Umbilical cord (tissue), 2 donors: Measurements from ENCODE around the gene CCDC57. TPM values are rescaled to one million over a fixed set of nuclear protein-coding genes. Genes with fewer than 3 reads are reported as not detected.
"Not testable (repeated sequence)": the region's sequence is repeated elsewhere in the genome, so short reads cannot be mapped to it uniquely, and the experiment has no call there.

Experiments used
- DNase-seq: peaks from one replicate; pipeline ENCODE4 v3.0.0-alpha.2; 2015; ENCODE audit warnings: low spot score
- total RNA-seq: library from RNA; depleted of rRNA; stranded (reverse); fragments of >200 nt; gene quantifications from one replicate; pipeline ENCODE4 v1.2.3, GENCODE V29; 2014; ENCODE audit warnings: low replicate concordance; ENCODE audit not compliant: insufficient read depth

CCDC57 gene
- total RNA-seq, 1 donor from 2014 or later, result 17.1 TPM

- no peak for DNase-seq
Measured at GRCh38 chr17:82178499-82179261, 34.0 kb downstream of the CCDC57 start.

- no peak for DNase-seq
Measured at GRCh38 chr17:82177761-82178498, 34.7 kb downstream of the CCDC57 start.

DNA sequence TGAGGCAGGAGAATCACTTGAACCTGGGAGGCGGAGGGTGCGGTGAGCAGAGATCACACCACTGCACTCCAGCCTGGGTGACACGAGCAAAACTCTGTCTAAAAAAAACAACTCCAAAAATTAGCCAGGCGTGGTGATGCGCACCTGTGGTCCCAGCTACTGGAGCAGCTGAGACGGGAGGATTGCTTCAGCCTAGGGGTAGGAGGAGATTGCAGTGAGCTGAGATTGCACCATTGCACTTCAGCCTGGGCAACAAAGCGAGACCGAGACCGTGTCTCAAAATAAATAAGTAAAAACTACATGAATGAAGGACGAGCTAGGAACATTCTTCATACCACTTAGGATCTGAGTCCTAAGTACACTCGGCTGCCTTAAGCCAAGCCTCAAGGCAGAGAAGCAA, 35.4 kb downstream of the CCDC57 start:
- DNase-seq, result no peak

GRCh38 chr17:82175951-82176350, 36.7 kb downstream of the CCDC57 start:
- no peak for DNase-seq

DNA sequence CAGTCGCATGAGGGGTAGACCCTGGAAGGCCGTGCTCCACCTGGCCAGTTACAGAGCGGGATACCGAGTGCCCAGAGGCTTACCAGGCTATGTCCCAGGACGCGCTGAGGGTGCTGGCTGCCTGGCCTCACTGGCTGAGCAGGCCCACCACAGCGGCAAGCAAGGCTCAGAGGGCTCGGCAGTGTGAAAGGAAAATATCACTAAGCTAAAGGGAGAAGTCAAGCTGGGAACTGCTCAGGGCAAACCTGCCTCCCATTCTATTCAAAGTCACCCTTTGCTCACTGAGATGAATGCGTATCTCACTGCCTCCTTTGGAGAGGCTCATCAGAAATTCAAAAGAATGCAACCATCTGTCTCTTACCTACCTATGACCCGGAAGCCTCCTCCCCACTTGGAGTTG, 37.4 kb downstream of the CCDC57 start:
- DNase-seq, result no peak

DNA sequence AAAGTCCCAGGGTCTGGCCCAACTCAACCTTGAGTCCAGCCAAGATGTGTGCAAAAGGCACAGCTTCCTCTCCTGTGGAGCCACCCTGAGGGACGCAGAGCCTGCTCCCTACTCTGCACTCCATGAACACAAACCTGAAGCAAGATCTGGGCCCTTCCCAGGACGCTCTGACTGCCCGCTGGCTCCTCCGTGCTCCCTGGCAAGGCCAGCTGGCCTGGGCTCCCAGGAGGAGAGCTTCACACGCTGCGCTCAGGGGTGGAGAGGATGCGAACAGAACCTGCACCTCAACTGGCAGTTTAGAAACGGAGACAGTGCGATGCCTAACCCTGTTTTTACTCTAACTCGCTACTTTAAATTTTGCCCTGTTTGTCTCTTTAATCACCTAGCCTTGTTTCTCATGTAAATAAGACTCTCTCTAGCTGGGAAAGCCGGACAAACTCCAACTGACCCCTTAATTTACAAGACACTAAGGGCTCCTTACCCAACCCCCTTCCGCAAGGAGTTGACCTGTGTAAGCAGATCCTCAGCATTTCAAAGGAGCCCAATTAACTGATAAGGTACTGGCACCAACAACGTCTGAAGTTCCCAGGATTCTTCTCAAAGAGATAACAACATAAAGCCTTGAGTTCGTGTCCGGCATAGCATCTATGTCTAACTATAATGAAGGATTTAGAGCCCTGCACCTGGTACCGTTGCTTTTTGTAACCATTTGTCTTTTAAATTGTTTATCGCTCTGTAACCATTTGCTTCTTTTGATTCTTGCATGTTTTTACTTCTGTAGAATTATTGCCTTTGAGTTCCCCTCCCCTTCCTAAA, 38.4 kb downstream of the CCDC57 start:
- not testable (repeated sequence) for DNase-seq

DNA sequence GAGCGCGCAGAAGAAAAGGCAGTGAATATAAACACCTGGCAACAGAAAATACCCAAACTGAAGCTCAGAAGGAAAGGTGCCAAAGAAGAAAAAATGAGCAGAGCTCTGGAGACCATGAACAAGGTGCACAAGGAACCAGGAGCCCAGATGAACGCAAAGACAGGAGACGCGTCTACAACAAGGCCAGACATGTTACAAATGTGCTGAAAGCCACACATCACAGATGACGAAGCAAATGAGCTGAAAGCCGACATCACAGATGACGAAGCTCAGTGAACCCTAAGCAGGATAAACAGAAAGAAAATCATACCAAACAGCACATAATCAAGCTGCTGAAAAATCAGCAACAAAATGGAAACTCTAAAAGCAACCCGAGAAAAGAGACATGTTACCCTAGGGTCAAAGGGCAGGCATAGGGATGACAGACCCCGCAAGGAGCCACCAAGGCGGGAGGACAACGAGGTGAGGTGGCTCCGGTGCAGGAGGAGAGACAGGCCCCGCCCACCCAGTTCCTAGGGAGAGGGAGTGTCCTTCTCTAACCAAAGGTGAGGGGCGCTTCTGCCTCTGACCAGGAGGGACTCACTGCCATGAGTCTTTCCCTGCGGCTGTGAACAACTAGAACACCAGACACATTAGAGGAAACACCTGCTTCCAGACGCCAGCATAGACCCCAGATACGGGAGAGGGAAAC, 39.1 kb downstream of the CCDC57 start:
- peak; percentile 18 for DNase-seq

DNA sequence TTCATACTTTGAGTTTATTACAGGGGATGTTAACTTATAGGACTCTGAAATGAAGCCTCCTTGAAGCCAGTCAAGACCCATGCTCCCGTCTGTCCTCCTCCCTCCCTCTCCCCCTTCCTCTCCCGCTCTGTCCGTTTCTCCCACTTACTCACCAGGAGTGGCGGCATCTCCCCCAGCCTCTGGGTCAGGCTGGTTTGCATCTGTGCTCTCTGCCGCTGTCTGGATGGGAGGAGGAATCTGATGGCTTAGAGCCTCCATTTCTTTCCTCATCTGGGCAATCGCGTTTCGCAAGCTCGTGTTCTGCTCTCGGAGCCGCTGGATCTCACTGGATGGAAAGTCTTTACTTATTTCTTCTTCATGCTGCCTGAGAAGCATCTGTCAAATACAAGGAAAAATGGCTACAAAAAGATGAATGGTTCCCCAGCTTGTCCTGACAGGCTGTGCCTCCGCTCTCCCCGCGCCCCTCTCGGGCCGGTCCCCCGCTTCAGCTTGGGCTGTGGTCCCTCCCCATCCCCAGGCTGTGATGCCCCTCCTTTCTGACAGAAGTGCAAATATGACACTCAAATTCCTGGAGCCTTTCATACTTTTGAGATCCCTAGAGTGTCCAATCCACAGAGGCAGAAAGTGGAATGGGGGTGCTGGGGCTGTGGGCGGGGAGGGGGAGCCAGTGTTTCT, 40.0 kb downstream of the CCDC57 start:
- no peak for DNase-seq

GRCh38 chr17:82171750-82172375, 40.8 kb downstream of the CCDC57 start:
- no peak for DNase-seq

GRCh38 chr17:82170412-82170961, 42.2 kb downstream of the CCDC57 start:
- DNase-seq, result no peak

- no peak for DNase-seq
Measured at GRCh38 chr17:82168568-82168967, 44.1 kb downstream of the CCDC57 start.

DNA sequence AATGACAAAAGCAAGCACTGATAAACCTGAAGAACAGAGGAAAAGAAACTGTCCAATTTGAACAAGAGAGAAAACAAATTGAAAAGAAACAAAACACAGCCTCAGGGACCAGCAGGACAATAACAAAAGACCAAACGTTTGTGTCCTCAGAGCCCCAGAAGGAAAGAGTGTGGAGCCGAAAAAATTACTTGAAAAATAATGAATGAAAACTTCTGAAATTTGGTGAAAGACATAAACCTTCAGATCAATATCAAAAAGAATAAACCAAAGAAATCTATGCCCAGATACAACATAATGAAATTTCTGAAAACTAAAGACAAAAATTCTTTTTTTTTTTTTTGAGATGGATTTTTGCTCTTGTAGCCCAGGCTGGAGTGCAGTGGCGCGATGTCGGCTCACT, 45.6 kb downstream of the CCDC57 start:
- no peak for DNase-seq

GRCh38 chr17:82164853-82165252, 47.8 kb downstream of the CCDC57 start:
- no peak for DNase-seq

GRCh38 chr17:82161216-82161615, 51.4 kb downstream of the CCDC57 start:
- no peak for DNase-seq

- DNase-seq, result no peak
Measured at GRCh38 chr17:82160075-82160474, 52.6 kb downstream of the CCDC57 start.

DNA sequence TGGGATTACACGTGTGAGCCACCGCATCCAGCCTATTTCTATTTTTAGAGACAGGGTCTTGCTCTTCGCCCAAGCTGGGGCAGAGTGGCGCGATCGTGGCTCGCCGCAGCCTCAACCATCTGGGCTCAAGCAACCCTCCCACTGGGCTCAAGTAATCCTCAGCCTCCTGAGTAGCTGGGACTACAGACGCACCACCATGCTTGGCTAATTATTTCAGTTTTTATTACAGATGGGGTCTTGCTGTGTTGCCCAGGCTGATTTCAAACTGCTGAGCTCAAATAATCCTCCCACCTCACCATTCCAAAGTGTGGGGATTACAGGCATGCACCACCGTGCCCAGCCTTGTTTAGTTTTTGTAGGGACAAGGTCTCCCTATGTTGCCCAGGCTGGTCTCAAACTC, 53.8 kb downstream of the CCDC57 start:
- no peak for DNase-seq

DNA sequence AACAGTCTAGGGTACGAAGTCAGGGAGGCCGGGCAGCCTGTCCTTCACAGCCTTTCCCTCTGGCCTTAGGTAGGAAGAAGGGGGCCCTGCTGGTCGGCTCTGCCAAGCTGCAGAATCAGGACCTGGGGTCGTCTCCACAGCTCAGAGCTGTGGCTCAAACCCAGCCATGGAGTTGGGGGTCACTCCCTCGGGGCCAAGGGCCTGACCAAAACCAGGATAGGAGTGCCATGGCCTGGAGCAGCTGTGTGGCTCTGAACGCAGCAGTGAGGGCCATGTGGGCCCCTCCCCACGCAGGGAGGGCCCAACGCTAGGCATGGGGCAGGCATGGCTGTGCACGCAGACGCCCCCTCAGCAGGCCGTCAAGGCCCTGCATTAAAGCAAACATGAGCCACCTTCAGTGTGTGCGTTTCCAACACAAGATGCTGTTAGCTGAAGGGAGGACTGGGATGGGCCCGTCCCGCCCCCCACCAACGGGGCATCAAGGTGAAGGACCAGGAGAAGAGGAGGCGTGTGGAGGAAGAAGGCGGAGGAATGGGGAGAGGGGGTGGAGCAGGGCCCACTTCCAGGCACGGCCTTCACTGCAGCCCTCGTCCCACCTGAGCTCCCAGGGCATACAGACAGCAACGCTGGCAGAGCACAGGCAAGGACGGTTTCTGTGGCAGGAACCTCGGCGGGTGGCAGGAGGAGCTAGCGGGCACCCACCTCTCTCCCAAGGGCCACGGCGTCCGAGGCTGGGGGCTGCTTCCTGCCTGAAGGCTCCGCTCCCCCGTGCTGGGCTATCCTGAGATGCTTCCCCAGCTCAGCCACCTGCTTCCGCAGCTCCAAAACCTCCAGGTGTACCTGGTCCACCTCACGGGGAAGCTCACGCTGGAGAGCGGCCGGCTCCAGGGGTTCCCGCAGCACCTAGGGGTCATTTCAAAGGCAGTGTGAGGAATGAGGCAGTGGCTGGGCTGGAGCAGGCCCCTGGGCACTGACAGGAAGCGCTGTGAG, 55.3 kb downstream of the CCDC57 start:
- no peak for DNase-seq

- no peak for DNase-seq
Measured at GRCh38 chr17:82156284-82156925, 56.2 kb downstream of the CCDC57 start.

DNA sequence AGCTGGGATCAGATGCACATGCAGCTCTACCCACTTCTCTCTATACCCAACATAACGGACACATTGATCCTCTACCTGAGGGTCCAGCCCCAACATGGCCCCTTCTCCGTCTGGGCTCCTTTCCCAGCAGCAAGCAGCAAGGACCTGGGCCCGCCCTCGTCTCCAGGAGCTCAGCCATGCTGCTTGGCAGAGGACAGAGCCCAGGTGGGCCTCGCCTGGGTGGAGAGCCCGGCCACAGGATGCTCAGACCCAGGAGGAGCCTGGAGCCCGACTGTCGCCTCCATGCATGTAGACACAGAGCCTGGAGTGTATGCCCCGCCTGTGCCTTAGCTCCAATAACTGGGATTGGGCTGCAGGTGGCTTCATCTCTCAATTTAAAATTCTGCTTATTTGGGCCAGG, 57.0 kb downstream of the CCDC57 start:
- DNase-seq, result no peak
